NT2/D1 (cell line): ENCODE data around the gene ATG2A.

Source experiments
- SUZ12 ChIP-seq: IDR thresholded peaks from 2 replicates; pipeline ENCODE4 v1.6.1; 2011; ENCODE audit not compliant: insufficient read length, insufficient read depth; ENCODE audit errors: extremely low read depth
- YY1 ChIP-seq: IDR thresholded peaks from 2 replicates; pipeline ENCODE4 v1.6.1; 2011; ENCODE audit not compliant: insufficient read length, insufficient read depth
- ZNF274 ChIP-seq: IDR thresholded peaks from 2 replicates; pipeline ENCODE4 v1.6.1; 2011; ENCODE audit warnings: mild to moderate bottlenecking, low read depth, low read length

- TF ChIP-seq YY1 (no peak), SUZ12 (no peak), ZNF274 (no peak)
These were observed 19.5 kb upstream of the ATG2A start for GRCh38 chr11:64936539-64936938.
